ENCODE measurements around the gene RNF121. TPM values are rescaled to one million over a fixed set of nuclear protein-coding genes. Genes with fewer than 3 reads are reported as not detected.
A peak's percentile ranks its signal among the peaks of the same experiment; 100 is the strongest.

The RNF121 gene
- total RNA-seq, 6 donors from 2014 or later = 16.0 to 112 (median 28.3) TPM

DNA sequence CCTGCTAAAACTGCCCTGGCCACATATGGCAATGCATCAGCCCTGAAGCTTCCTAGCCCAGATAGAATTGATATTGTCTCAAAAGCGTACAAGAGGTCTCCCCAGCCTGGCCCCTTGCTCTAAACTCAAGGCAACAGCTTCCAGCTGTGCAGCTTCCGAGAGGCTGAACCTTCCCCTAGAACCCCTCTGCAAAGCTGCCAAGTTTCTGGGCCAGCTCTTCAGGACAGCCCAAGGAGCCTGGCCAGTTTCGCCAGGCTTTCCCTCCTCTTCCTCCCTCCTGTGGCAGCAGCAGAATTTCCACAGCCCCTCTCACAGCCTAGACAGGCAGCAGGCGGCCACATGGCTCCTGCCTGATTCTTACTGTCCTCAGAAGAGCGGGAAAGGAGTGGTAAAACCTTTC is 117.0 kb downstream of the RNF121 start:
- Histone ChIP-seq H3K27ac (peak overlapping the region in 1 of 4 donors; percentile 38), H3K9me3 (no peaks in the 10 kb centered on the region), H3K36me3 (peaks cover 0 to 7% (median 1%) of the 10 kb centered on the region in 4 donors), H3K4me3 (no peak overlapping the region), H3K27me3 (no peaks in the 10 kb centered on the region), H3K4me1 (peaks cover 15 to 25% (median 18%) of the 10 kb centered on the region in 4 donors)
- 79 to 84% methylated on average over 5 of the region's 5 CpGs for WGBS, 2 donors
- DNase-seq = no peak
- no peak for ATAC-seq (ENCODE audit: low FRiP score in 2 of 2)
- TF ChIP-seq, protein P1, sequence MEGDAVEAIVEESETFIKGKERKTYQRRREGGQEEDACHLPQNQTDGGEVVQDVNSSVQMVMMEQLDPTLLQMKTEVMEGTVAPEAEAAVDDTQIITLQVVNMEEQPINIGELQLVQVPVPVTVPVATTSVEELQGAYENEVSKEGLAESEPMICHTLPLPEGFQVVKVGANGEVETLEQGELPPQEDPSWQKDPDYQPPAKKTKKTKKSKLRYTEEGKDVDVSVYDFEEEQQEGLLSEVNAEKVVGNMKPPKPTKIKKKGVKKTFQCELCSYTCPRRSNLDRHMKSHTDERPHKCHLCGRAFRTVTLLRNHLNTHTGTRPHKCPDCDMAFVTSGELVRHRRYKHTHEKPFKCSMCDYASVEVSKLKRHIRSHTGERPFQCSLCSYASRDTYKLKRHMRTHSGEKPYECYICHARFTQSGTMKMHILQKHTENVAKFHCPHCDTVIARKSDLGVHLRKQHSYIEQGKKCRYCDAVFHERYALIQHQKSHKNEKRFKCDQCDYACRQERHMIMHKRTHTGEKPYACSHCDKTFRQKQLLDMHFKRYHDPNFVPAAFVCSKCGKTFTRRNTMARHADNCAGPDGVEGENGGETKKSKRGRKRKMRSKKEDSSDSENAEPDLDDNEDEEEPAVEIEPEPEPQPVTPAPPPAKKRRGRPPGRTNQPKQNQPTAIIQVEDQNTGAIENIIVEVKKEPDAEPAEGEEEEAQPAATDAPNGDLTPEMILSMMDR (IDR thresholded peaks at IDR 0.05) = no peak
- no peak for TF ChIP-seq POLR2A (IDR thresholded peaks at IDR 0.05)
- TF ChIP-seq POLR2AphosphoS5 (IDR thresholded peaks at IDR 0.05) = no peak
- TF ChIP-seq EP300 (IDR thresholded peaks at IDR 0.05) = no peak

Other genes starting within 250 kb of the RNF121 start
- gene DEFB108B, start 95.8 kb upstream of the RNF121 start, total RNA-seq = not detected
- gene DEFB131B, start 50.6 kb upstream of the RNF121 start, total RNA-seq = not detected
- 10 to 100 TPM in 1 of 6 donors, 1 to 10 TPM in 5; 5.6 to 14.7 (median 7.0) TPM for gene XNDC1N, start 452 bp upstream of the RNF121 start, total RNA-seq
- gene IL18BP, start 69.9 kb downstream of the RNF121 start, total RNA-seq = 10 to 100 TPM in 4 of 6 donors, 1 to 10 TPM in 2; 4.6 to 45.1 (median 16.9) TPM
- 100 to 1,000 TPM; 185 to 666 (median 241) TPM for gene NUMA1, start 151.5 kb downstream of the RNF121 start, total RNA-seq
- 10 to 100 TPM in 3 of 6 donors, 1 to 10 TPM in 3; 5.3 to 19.2 (median 10.3) TPM for gene LRRC51, start 151.8 kb downstream of the RNF121 start, total RNA-seq
- gene LAMTOR1, start 174.3 kb downstream of the RNF121 start, total RNA-seq = 100 to 1,000 TPM in 4 of 6 donors, 10 to 100 TPM in 2; 86.0 to 162 (median 114) TPM
- under 1 TPM in 1 of 6 donors, not detected in 5; 0.30 TPM for gene TOMT, start 176.9 kb downstream of the RNF121 start, total RNA-seq
- gene ANAPC15, start 183.6 kb downstream of the RNF121 start, total RNA-seq = 10 to 100 TPM; 12.8 to 39.1 (median 29.5) TPM
- 10 to 100 TPM in 2 of 6 donors, 1 to 10 TPM in 2, not detected in 2; 1.4 to 69.7 (median 9.5) TPM for gene FOLR3, start 206.7 kb downstream of the RNF121 start, total RNA-seq

All from upper lobe of left lung (tissue), 6 donors.